MM.1S (cell line): ENCODE measurements around the gene AGAP1.
A peak's percentile ranks its signal among the peaks of the same experiment; 100 is the strongest.

Source experiments
- DNase-seq: peaks from one replicate; pipeline ENCODE4 v3.0.0-alpha.2; 2015
- H2AFZ ChIP-seq: fragments of 300-600 bp; sonication (generic); 2 replicates; pipeline ENCODE4 v1.6.0; 2016; ENCODE audit warnings: antibody characterized with exemption, low read length
- H3F3A ChIP-seq: fragments of 300-600 bp; sonication (generic); 2 replicates; pipeline ENCODE4 v1.6.1; 2016; ENCODE audit warnings: mild to moderate bottlenecking, antibody characterized with exemption, low read length, moderate library complexity, mixed read lengths; ENCODE audit not compliant: insufficient read depth
- H3K27ac ChIP-seq: fragments of 300-600 bp; sonication (generic); 2 replicates; pipeline ENCODE4 v1.5.1; 2016; ENCODE audit warnings: mild to moderate bottlenecking, low read length
- H3K27me3 ChIP-seq: fragments of 300-600 bp; sonication (generic); replicated peaks from 2 replicates; pipeline ENCODE4 v1.6.0; 2016; ENCODE audit warnings: low read length; ENCODE audit not compliant: insufficient read depth
- H3K36me3 ChIP-seq: fragments of 300-600 bp; sonication (generic); replicated peaks from 2 replicates; pipeline ENCODE4 v1.6.1; 2016; ENCODE audit warnings: mild to moderate bottlenecking, low read length, mixed read lengths; ENCODE audit not compliant: insufficient read depth
- H3K4me1 ChIP-seq: fragments of 300-600 bp; sonication (generic); 2 replicates; pipeline ENCODE4 v1.6.1; 2016; ENCODE audit warnings: low read length, mixed read lengths
- H3K4me2 ChIP-seq: fragments of 300-600 bp; sonication (generic); 2 replicates; pipeline ENCODE4 v1.6.0; 2016; ENCODE audit warnings: low read depth, low read length
- H3K4me3 ChIP-seq: fragments of 300-600 bp; sonication (generic); 2 replicates; pipeline ENCODE4 v1.5.1; 2016; ENCODE audit warnings: low read length, mixed read lengths
- H3K79me2 ChIP-seq: fragments of 300-600 bp; sonication (generic); 2 replicates; pipeline ENCODE4 v1.6.1; 2016; ENCODE audit warnings: mixed run types, low read length, mixed read lengths
- H3K9ac ChIP-seq: fragments of 300-600 bp; sonication (generic); 2 replicates; pipeline ENCODE4 v1.6.1; 2016; ENCODE audit warnings: low read length, mixed read lengths
- H3K9me2 ChIP-seq: fragments of 300-600 bp; sonication (generic); replicated peaks from 2 replicates; pipeline ENCODE4 v1.6.1; 2016; ENCODE audit warnings: mild to moderate bottlenecking, low read length, mixed read lengths; ENCODE audit not compliant: insufficient read depth
- H3K9me3 ChIP-seq: fragments of 300-600 bp; sonication (generic); replicated peaks from 2 replicates; pipeline ENCODE4 v1.6.1; 2016; ENCODE audit warnings: mild to moderate bottlenecking, low read length, mixed read lengths; ENCODE audit not compliant: insufficient read depth
- H4K20me1 ChIP-seq: fragments of 300-600 bp; sonication (generic); 2 replicates; pipeline ENCODE4 v1.6.1; 2016; ENCODE audit warnings: mild to moderate bottlenecking, low read length, moderate library complexity, mixed read lengths; ENCODE audit not compliant: insufficient read depth
- CTCF ChIP-seq: fragments of 300-600 bp; sonication (generic); IDR thresholded peaks from 2 replicates; pipeline ENCODE4 v1.5.1; 2016; ENCODE audit warnings: antibody characterized with exemption, low read length, mixed read lengths
- EZH2 ChIP-seq: fragments of 300-600 bp; sonication (generic); optimal IDR thresholded peaks from 2 replicates; pipeline ENCODE3; 2017; ENCODE audit warnings: low read depth, mild to moderate bottlenecking, antibody characterized with exemption, low read length, mixed read lengths
- EZH2phosphoT487 ChIP-seq: fragments of 300-600 bp; sonication (generic); IDR thresholded peaks from 2 replicates; pipeline ENCODE4 v1.6.1; 2018; ENCODE audit warnings: antibody characterized with exemption, low read length

The AGAP1 gene

GRCh38 chr2:235592836-235593235, 99.0 kb downstream of the AGAP1 start:
- H3F3A ChIP-seq: no peaks in the 10 kb centered on the region; the same call in none of the 2 replicates
- no peak overlapping the region for H3K27ac ChIP-seq
- H3K4me1 ChIP-seq: peaks cover 21% of the 10 kb centered on the region
- no peak for DNase-seq
- TF ChIP-seq EZH2phosphoT487 (no peak), EZH2 (no peak), CTCF (no peak)
- H3K9me3 ChIP-seq: no peaks in the 10 kb centered on the region
- no peak overlapping the region for H3K4me2 ChIP-seq
- H3K27me3 ChIP-seq: no peaks in the 10 kb centered on the region
- H3K9ac ChIP-seq: no peak overlapping the region
- no peaks in the 10 kb centered on the region for H3K36me3 ChIP-seq
- H4K20me1 ChIP-seq: no peaks in the 10 kb centered on the region
- no peak overlapping the region for H2AFZ ChIP-seq
- H3K9me2 ChIP-seq: no peaks in the 10 kb centered on the region
- H3K79me2 ChIP-seq: peaks cover 75% of the 10 kb centered on the region
- H3K4me3 ChIP-seq: no peak overlapping the region

- Histone ChIP-seq H2AFZ (no peak overlapping the region), H3K4me1 (peaks cover 21% of the 10 kb centered on the region), H3K27me3 (no peaks in the 10 kb centered on the region), H3K4me2 (no peak overlapping the region), H3F3A (no peaks in the 10 kb centered on the region; the same call in none of the 2 replicates), H3K9ac (no peak overlapping the region), H3K36me3 (no peaks in the 10 kb centered on the region), H3K9me2 (no peaks in the 10 kb centered on the region), H3K4me3 (no peak overlapping the region), H4K20me1 (no peaks in the 10 kb centered on the region), H3K79me2 (peaks cover 77% of the 10 kb centered on the region), H3K27ac (peak overlapping the region; percentile 10; the same call in 1 of the 2 replicates), H3K9me3 (no peaks in the 10 kb centered on the region)
- peak; percentile 86 for DNase-seq
- peak; percentile 48 for TF ChIP-seq CTCF
- no peak for TF ChIP-seq EZH2
- TF ChIP-seq EZH2phosphoT487: no peak
Measured at GRCh38 chr2:235594041-235594440, 100.2 kb downstream of the AGAP1 start.

GRCh38 chr2:235594964-235595363, 101.1 kb downstream of the AGAP1 start:
- Histone ChIP-seq H3F3A (no peaks in the 10 kb centered on the region; the same call in none of the 2 replicates), H3K9me2 (no peaks in the 10 kb centered on the region), H2AFZ (no peak overlapping the region), H3K27ac (peak overlapping the region; percentile 54; the same call in 1 of the 2 replicates), H3K4me3 (no peak overlapping the region), H3K9ac (peak overlapping the region; percentile 45; the same call in 1 of the 2 replicates), H3K36me3 (no peaks in the 10 kb centered on the region), H3K9me3 (no peaks in the 10 kb centered on the region), H3K79me2 (peaks cover 80% of the 10 kb centered on the region), H3K4me2 (peak overlapping the region; percentile 63), H4K20me1 (no peaks in the 10 kb centered on the region), H3K27me3 (no peaks in the 10 kb centered on the region), H3K4me1 (peaks cover 21% of the 10 kb centered on the region)
- DNase-seq: no peak
- TF ChIP-seq EZH2phosphoT487 (no peak), EZH2 (no peak), CTCF (no peak)
